GM23338 (cell line): ENCODE data around the gene SFTPB. TPM values are rescaled to one million over a fixed set of nuclear protein-coding genes. Genes with fewer than 3 reads are reported as not detected.
"Not testable (repeated sequence)": the region's sequence is repeated elsewhere in the genome, so short reads cannot be mapped to it uniquely, and the experiment has no call there.

Experiments
- ATAC-seq: fragments of 200-7000 bp; cut with Tn5 transposase; 3 replicates; pipeline ENCODE4 v1.9.1; 2020
- DNase-seq: peaks from one replicate; pipeline ENCODE4 v3.0.0-alpha.2; 2015; ENCODE audit warnings: low spot score
- H2AFZ ChIP-seq: fragments of 200-600 bp; sonication (generic); 2 replicates; pipeline ENCODE4 v1.8.0; 2016; ENCODE audit warnings: antibody characterized with exemption, mild to moderate bottlenecking, moderate library complexity
- H3F3A ChIP-seq: fragments of 200-600 bp; sonication (generic); replicated peaks from 2 replicates; pipeline ENCODE4 v1.8.0; 2017; ENCODE audit warnings: antibody characterized with exemption, mixed run types, low read depth
- H3K27ac ChIP-seq: fragments of 200-600 bp; sonication (generic); 2 replicates; pipeline ENCODE4 v1.6.1; 2016; ENCODE audit warnings: low read depth
- H3K27me3 ChIP-seq: fragments of 200-600 bp; sonication (generic); 2 replicates; pipeline ENCODE4 v1.8.0; 2016; ENCODE audit warnings: mild to moderate bottlenecking, mixed run types, moderate library complexity; ENCODE audit not compliant: insufficient read depth
- H3K36me3 ChIP-seq: fragments of 200-600 bp; sonication (generic); 2 replicates; pipeline ENCODE4 v1.8.0; 2016; ENCODE audit warnings: mild to moderate bottlenecking; ENCODE audit not compliant: insufficient read depth
- H3K4me1 ChIP-seq: fragments of 200-600 bp; sonication (generic); 2 replicates; pipeline ENCODE4 v1.8.0; 2016; ENCODE audit warnings: mild to moderate bottlenecking, moderate library complexity; ENCODE audit not compliant: insufficient read depth
- H3K4me2 ChIP-seq: fragments of 200-600 bp; sonication (generic); 2 replicates; pipeline ENCODE4 v1.7.1; 2017; ENCODE audit warnings: mixed run types
- H3K4me3 ChIP-seq: fragments of 200-600 bp; sonication (generic); 2 replicates; pipeline ENCODE4 v1.6.1; 2016; ENCODE audit warnings: mixed run types
- H3K79me2 ChIP-seq: fragments of 200-600 bp; sonication (generic); replicated peaks from 2 replicates; pipeline ENCODE4 v1.8.0; 2017; ENCODE audit warnings: mild to moderate bottlenecking; ENCODE audit not compliant: insufficient read depth
- H3K9me2 ChIP-seq: fragments of 200-600 bp; sonication (generic); 2 replicates; pipeline ENCODE4 v1.8.0; 2017; ENCODE audit not compliant: insufficient read depth
- H4K20me1 ChIP-seq: fragments of 200-600 bp; sonication (generic); replicated peaks from 2 replicates; pipeline ENCODE4 v1.8.0; 2017; ENCODE audit warnings: mild to moderate bottlenecking; ENCODE audit not compliant: insufficient read depth
- H3K27ac Mint-ChIP-seq: 2 replicates; pipeline ENCODE4 v1.8.0; 2020; ENCODE audit warnings: inconsistent platforms, mild to moderate bottlenecking, moderate library complexity, mixed read lengths
- H3K27me3 Mint-ChIP-seq: 3 replicates; pipeline ENCODE4 v1.8.0; 2022; ENCODE audit warnings: low read depth, mild to moderate bottlenecking, moderate library complexity, mixed read lengths, inconsistent platforms; ENCODE audit not compliant: insufficient read depth, poor library complexity
- H3K36me3 Mint-ChIP-seq: 3 replicates; pipeline ENCODE4 v1.8.0; 2021; ENCODE audit warnings: low read depth, mild to moderate bottlenecking, inconsistent platforms, moderate library complexity, mixed read lengths
- H3K4me1 Mint-ChIP-seq: 3 replicates; pipeline ENCODE4 v1.8.0; 2020; ENCODE audit warnings: mild to moderate bottlenecking, inconsistent platforms, mixed read lengths
- H3K4me3 Mint-ChIP-seq: 3 replicates; pipeline ENCODE4 v1.8.0; 2021; ENCODE audit warnings: moderate library complexity, mild to moderate bottlenecking, inconsistent platforms, mixed read lengths
- H3K9me3 Mint-ChIP-seq: 3 replicates; pipeline ENCODE4 v1.8.0; 2020; ENCODE audit warnings: moderate library complexity, mild to moderate bottlenecking, inconsistent platforms, mixed read lengths
- CREB1 ChIP-seq: fragments of 250-450 bp; sonication (Bioruptor Pico); IDR thresholded peaks from 2 replicates; pipeline ENCODE4 v1.5.0; 2020; ENCODE audit warnings: low read depth, mild to moderate bottlenecking, moderate library complexity
- ETS1 ChIP-seq: IDR thresholded peaks from 2 replicates; pipeline ENCODE4 v1.6.1; 2016; ENCODE audit warnings: antibody characterized with exemption
- EZH2phosphoT487 ChIP-seq: fragments of 200-600 bp; sonication (generic); IDR thresholded peaks from one replicate; pipeline ENCODE4 v1.8.1; 2018; ENCODE audit warnings: antibody characterized with exemption; ENCODE audit not compliant: unreplicated experiment
- JUNB ChIP-seq: IDR thresholded peaks from one replicate; pipeline ENCODE4 v1.6.1; 2016; ENCODE audit warnings: antibody characterized with exemption; ENCODE audit not compliant: unreplicated experiment
- NANOG ChIP-seq: IDR thresholded peaks from 2 replicates; pipeline ENCODE4 v1.6.1; 2016; ENCODE audit warnings: antibody characterized with exemption, borderline replicate concordance
- REST ChIP-seq: IDR thresholded peaks from one replicate; pipeline ENCODE4 v1.6.1; 2018; ENCODE audit warnings: antibody characterized with exemption; ENCODE audit not compliant: unreplicated experiment
- ZNF331 ChIP-seq: fragments of 250-450 bp; sonication (Bioruptor Pico); IDR thresholded peaks from 2 replicates; pipeline ENCODE4 v1.5.0; 2020; ENCODE audit warnings: low read depth, mild to moderate bottlenecking, moderate library complexity
- polyA plus RNA-seq: library from polyadenylated mRNA; unstranded; fragments of >200 nt; fragmentation: Nextera tagmentation; extraction: Ambion mirVana; gene quantifications from 2 replicates; pipeline ENCODE4 v1.2.1, GENCODE V29; 2016
- total RNA-seq: library from RNA; depleted of rRNA; stranded (reverse); fragments of >200 nt; shearing (Covaris generic); gene quantifications from 2 replicates; pipeline ENCODE4 v1.2.3, GENCODE V29; 2014

The SFTPB gene
- total and polyA plus RNA-seq, 2 experiments from 2014 or later, result 0.06 TPM; not detected in 1

- Histone ChIP-seq H3K4me1 (peaks cover 10% of the 10 kb centered on the region), H3K27ac (no peak overlapping the region), H4K20me1 (peaks cover 42% of the 10 kb centered on the region), H3K79me2 (peaks cover 61% of the 10 kb centered on the region), H3K4me2 (no peak overlapping the region), H3K36me3 (peaks cover 57% of the 10 kb centered on the region), H3K9me2 (no peaks in the 10 kb centered on the region), H2AFZ (no peak overlapping the region), H3K4me3 (no peak overlapping the region), H3K27me3 (no peaks in the 10 kb centered on the region), H3F3A (peaks cover 8% of the 10 kb centered on the region; the same call in 1 of the 2 replicates)
- DNase-seq (no peak), ATAC-seq (no peak)
- TF ChIP-seq REST (no peak), NANOG (no peak), CREB1 (CRISPR knock-in tag) (no peak), EZH2phosphoT487 (no peak), ZNF331 (CRISPR knock-in tag) (no peak), ETS1 (no peak), JUNB (no peak)
- Mint-ChIP-seq H3K4me3 (no peak overlapping the region), H3K36me3 (peaks cover 46% of the 10 kb centered on the region), H3K9me3 (no peaks in the 10 kb centered on the region), H3K4me1 (peaks cover 3% of the 10 kb centered on the region; the same call in 1 of the 3 replicates), H3K27me3 (peaks cover 2% of the 10 kb centered on the region), H3K27ac (no peak overlapping the region)
Observed at GRCh38 chr2:85619617-85620016, 48.4 kb downstream of the SFTPB start.

GRCh38 chr2:85617723-85618122, 50.3 kb downstream of the SFTPB start:
- Histone ChIP-seq H3K36me3 (peaks cover 39% of the 10 kb centered on the region), H3K4me2 (peak overlapping the region; percentile 86; the same call in 1 of the 2 replicates), H3K4me1 (peaks cover 10% of the 10 kb centered on the region), H3K79me2 (peaks cover 59% of the 10 kb centered on the region), H3K4me3 (peak overlapping the region; percentile 82; the same call in 1 of the 2 replicates), H4K20me1 (peaks cover 32% of the 10 kb centered on the region)
- Mint-ChIP-seq H3K4me3 (peak overlapping the region; percentile 94), H3K27ac (0 out of 2 replicates have a peak overlapping the region, but pooled peaks have one; percentile 18), H3K36me3 (peaks cover 29% of the 10 kb centered on the region)
- not testable (repeated sequence) for H3K27me3 Mint-ChIP-seq, DNase-seq, H2AFZ ChIP-seq, ATAC-seq, H3K4me1 Mint-ChIP-seq, H3K27me3 ChIP-seq, H3K9me2 ChIP-seq, H3F3A ChIP-seq, H3K9me3 Mint-ChIP-seq, H3K27ac ChIP-seq
